ENCODE results near the gene PAN2.

DNA sequence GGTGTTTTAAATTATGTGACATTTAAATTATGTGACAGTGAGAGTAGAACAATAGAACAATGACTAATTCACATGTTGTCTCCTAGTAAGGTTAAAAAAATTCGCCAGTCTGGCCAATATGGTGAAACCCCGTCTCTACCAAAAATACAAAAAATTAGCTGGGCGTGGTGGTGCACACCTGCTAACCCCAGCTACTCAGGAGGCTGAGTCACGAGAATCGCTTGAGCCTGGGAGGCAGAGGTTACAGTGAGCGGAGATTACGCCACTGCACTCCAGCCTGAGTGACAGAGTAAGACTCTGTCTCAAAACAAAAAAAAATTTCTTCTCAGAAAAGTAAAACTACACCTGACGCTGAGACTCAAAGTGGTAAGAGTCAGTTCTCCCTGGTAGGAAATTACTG lies 36.4 kb downstream of the PAN2 start:
- TF ChIP-seq, protein P1, sequence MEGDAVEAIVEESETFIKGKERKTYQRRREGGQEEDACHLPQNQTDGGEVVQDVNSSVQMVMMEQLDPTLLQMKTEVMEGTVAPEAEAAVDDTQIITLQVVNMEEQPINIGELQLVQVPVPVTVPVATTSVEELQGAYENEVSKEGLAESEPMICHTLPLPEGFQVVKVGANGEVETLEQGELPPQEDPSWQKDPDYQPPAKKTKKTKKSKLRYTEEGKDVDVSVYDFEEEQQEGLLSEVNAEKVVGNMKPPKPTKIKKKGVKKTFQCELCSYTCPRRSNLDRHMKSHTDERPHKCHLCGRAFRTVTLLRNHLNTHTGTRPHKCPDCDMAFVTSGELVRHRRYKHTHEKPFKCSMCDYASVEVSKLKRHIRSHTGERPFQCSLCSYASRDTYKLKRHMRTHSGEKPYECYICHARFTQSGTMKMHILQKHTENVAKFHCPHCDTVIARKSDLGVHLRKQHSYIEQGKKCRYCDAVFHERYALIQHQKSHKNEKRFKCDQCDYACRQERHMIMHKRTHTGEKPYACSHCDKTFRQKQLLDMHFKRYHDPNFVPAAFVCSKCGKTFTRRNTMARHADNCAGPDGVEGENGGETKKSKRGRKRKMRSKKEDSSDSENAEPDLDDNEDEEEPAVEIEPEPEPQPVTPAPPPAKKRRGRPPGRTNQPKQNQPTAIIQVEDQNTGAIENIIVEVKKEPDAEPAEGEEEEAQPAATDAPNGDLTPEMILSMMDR (IDR thresholded peaks at IDR 0.05) = no peak
- TF ChIP-seq POLR2AphosphoS5 (IDR thresholded peaks at IDR 0.05) = no peak
- no peak for TF ChIP-seq POLR2A (IDR thresholded peaks at IDR 0.05)

Measured in breast epithelium (tissue), 3 donors.